Neural cell (in vitro differentiated cells): ENCODE results near the gene CXCL6. TPM values are rescaled to one million over a fixed set of nuclear protein-coding genes. Genes with fewer than 3 reads are reported as not detected.

Experiments
- H2AFZ ChIP-seq: fragments of 200-600, 300-800 bp; sonication (generic), shearing (Covaris generic); 2 replicates; pipeline ENCODE4 v1.6.0; 2014; ENCODE audit warnings: low read depth, mild to moderate bottlenecking, antibody characterized with exemption, low read length, moderate library complexity
- H3F3A ChIP-seq: fragments of 200-600 bp; shearing (Covaris generic); 2 replicates; pipeline ENCODE4 v1.6.1; 2016; ENCODE audit warnings: mild to moderate bottlenecking, moderate library complexity, mixed read lengths, antibody characterized with exemption, low read length; ENCODE audit not compliant: insufficient read depth, poor library complexity, severe bottlenecking
- H3K27ac ChIP-seq: fragments of 200-600, 300-800 bp; sonication (generic), shearing (Covaris generic); 2 replicates; pipeline ENCODE4 v1.5.1; 2014; ENCODE audit warnings: mild to moderate bottlenecking, low read length, moderate library complexity
- H3K27me3 ChIP-seq: fragments of 300-800, 200-600 bp; sonication (generic), shearing (Covaris generic); 2 replicates; pipeline ENCODE4 v1.6.0; 2014; ENCODE audit warnings: mild to moderate bottlenecking, low read depth, low read length, moderate library complexity; ENCODE audit not compliant: insufficient read depth
- H3K36me3 ChIP-seq: fragments of 300-800, 200-600 bp; sonication (generic), shearing (Covaris generic); 2 replicates; pipeline ENCODE4 v1.5.1; 2014; ENCODE audit warnings: mild to moderate bottlenecking, antibody characterized with exemption, low read length, moderate library complexity; ENCODE audit not compliant: insufficient read depth
- H3K4me2 ChIP-seq: fragments of 300-800, 200-600 bp; sonication (generic), shearing (Covaris generic); 2 replicates; pipeline ENCODE4 v1.6.0; 2014; ENCODE audit warnings: mild to moderate bottlenecking, low read length
- H3K4me3 ChIP-seq: fragments of 300-800, 200-600 bp; sonication (generic), shearing (Covaris generic); 2 replicates; pipeline ENCODE4 v1.5.1; 2014; ENCODE audit warnings: mild to moderate bottlenecking, low read length, moderate library complexity
- H3K79me2 ChIP-seq: fragments of 200-600 bp; shearing (Covaris generic); replicated peaks from 2 replicates; pipeline ENCODE4 v1.6.0; 2014; ENCODE audit warnings: mild to moderate bottlenecking, low read length, moderate library complexity; ENCODE audit not compliant: insufficient read depth
- H3K9ac ChIP-seq: fragments of 300-800, 200-600 bp; sonication (generic), shearing (Covaris generic); 2 replicates; pipeline ENCODE4 v1.6.1; 2016; ENCODE audit warnings: mild to moderate bottlenecking, low read length, mixed read lengths
- H3K9me2 ChIP-seq: fragments of 200-600 bp; shearing (Covaris generic); 2 replicates; pipeline ENCODE4 v1.6.1; 2016; ENCODE audit warnings: mild to moderate bottlenecking, low read length, mixed read lengths; ENCODE audit not compliant: insufficient read depth
- H3K9me3 ChIP-seq: fragments of 200-600, 300-800 bp; sonication (generic), shearing (Covaris generic); 2 replicates; pipeline ENCODE4 v1.6.1; 2016; ENCODE audit warnings: mild to moderate bottlenecking, mixed run types, low read length, moderate library complexity, mixed read lengths
- H4K20me1 ChIP-seq: fragments of 200-600 bp; shearing (Covaris generic); 2 replicates; pipeline ENCODE4 v1.6.1; 2016; ENCODE audit warnings: mild to moderate bottlenecking, mixed run types; ENCODE audit not compliant: insufficient read depth
- EP300 ChIP-seq: fragments of 450-650 bp; conservative IDR thresholded peaks from 2 replicates; pipeline ENCODE4 v1.6.1; 2014; ENCODE audit warnings: antibody characterized with exemption, mild to moderate bottlenecking, moderate library complexity; ENCODE audit not compliant: poor library complexity, severe bottlenecking
- EZH2 ChIP-seq: fragments of 200-600, 300-800 bp; shearing (Covaris generic), sonication (generic); IDR thresholded peaks from 2 replicates; pipeline ENCODE4 v1.6.1; 2014; ENCODE audit warnings: antibody characterized with exemption, low read length, borderline replicate concordance, mild to moderate bottlenecking; ENCODE audit not compliant: insufficient read depth, poor library complexity, severe bottlenecking
- MXI1 ChIP-seq: fragments of 450-650 bp; conservative IDR thresholded peaks from 2 replicates; pipeline ENCODE4 v1.6.1; 2014; ENCODE audit warnings: antibody characterized with exemption, mild to moderate bottlenecking; ENCODE audit not compliant: poor library complexity, severe bottlenecking
- POLR2AphosphoS5 ChIP-seq: IDR thresholded peaks from 2 replicates; pipeline ENCODE4 v1.6.1; 2012
- RAD21 ChIP-seq: fragments of 450-650 bp; conservative IDR thresholded peaks from 2 replicates; pipeline ENCODE4 v1.6.1; 2014; ENCODE audit warnings: antibody characterized with exemption, mild to moderate bottlenecking, moderate library complexity
- SMC3 ChIP-seq: fragments of 450-650 bp; conservative IDR thresholded peaks from 2 replicates; pipeline ENCODE4 v1.6.1; 2014; ENCODE audit warnings: antibody characterized with exemption, mild to moderate bottlenecking, moderate library complexity; ENCODE audit not compliant: poor library complexity
- TAF1 ChIP-seq: IDR thresholded peaks from 2 replicates; pipeline ENCODE4 v1.6.1; 2012; ENCODE audit warnings: low read depth
- polyA plus RNA-seq: library from polyadenylated mRNA; depleted of rRNA; stranded (reverse); fragments of >200 nt; gene quantifications from 2 replicates; pipeline ENCODE4 v1.2.3, GENCODE V29; 2014
- TF ChIP-seq, protein P1 (sequence below): fragments of 450-650 bp; IDR thresholded peaks from 2 replicates; pipeline ENCODE4 v1.5.1; 2014; ENCODE audit warnings: antibody characterized with exemption, mild to moderate bottlenecking, moderate library complexity; ENCODE audit not compliant: poor library complexity, severe bottlenecking
- TF ChIP-seq, protein P2 (sequence below): IDR thresholded peaks from 2 replicates; pipeline ENCODE4 v1.6.1; 2012; ENCODE audit warnings: borderline replicate concordance

The CXCL6 gene
- polyA plus RNA-seq, 1 donor from 2014 or later = not detected

DNA sequence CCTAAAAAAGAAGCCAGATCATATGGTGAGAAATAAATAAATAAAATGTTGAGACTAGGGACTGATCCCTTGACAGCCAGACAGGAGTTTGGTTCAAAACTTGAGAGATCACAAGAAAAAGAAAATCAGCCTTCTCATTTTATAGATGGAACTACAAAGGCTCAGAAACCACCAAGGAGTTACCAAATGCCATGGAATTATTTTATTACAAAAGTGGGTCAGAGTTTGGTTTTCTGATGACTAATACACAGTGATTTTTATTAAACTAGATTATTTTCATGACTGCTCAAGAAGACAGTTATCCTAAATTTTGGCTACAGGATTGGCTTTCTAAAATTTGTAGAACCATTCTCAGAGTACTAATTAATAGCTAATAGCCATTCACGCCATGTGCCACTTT lies 38.9 kb downstream of the CXCL6 start:
- Histone ChIP-seq H3K4me2 (no peak overlapping the region), H3F3A (no peaks in the 10 kb centered on the region), H3K9ac (no peak overlapping the region), H3K79me2 (no peaks in the 10 kb centered on the region), H3K4me3 (no peak overlapping the region), H4K20me1 (no peaks in the 10 kb centered on the region), H3K27ac (no peak overlapping the region), H3K36me3 (no peaks in the 10 kb centered on the region), H3K27me3 (peaks cover under 1% of the 10 kb centered on the region), H3K9me2 (no peaks in the 10 kb centered on the region), H2AFZ (no peak overlapping the region), H3K9me3 (no peaks in the 10 kb centered on the region)
- TF ChIP-seq RAD21 = no peak
- TF ChIP-seq, protein P1, sequence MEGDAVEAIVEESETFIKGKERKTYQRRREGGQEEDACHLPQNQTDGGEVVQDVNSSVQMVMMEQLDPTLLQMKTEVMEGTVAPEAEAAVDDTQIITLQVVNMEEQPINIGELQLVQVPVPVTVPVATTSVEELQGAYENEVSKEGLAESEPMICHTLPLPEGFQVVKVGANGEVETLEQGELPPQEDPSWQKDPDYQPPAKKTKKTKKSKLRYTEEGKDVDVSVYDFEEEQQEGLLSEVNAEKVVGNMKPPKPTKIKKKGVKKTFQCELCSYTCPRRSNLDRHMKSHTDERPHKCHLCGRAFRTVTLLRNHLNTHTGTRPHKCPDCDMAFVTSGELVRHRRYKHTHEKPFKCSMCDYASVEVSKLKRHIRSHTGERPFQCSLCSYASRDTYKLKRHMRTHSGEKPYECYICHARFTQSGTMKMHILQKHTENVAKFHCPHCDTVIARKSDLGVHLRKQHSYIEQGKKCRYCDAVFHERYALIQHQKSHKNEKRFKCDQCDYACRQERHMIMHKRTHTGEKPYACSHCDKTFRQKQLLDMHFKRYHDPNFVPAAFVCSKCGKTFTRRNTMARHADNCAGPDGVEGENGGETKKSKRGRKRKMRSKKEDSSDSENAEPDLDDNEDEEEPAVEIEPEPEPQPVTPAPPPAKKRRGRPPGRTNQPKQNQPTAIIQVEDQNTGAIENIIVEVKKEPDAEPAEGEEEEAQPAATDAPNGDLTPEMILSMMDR = no peak
- TF ChIP-seq MXI1 = no peak
- TF ChIP-seq EP300 = no peak
- TF ChIP-seq, protein P2, sequence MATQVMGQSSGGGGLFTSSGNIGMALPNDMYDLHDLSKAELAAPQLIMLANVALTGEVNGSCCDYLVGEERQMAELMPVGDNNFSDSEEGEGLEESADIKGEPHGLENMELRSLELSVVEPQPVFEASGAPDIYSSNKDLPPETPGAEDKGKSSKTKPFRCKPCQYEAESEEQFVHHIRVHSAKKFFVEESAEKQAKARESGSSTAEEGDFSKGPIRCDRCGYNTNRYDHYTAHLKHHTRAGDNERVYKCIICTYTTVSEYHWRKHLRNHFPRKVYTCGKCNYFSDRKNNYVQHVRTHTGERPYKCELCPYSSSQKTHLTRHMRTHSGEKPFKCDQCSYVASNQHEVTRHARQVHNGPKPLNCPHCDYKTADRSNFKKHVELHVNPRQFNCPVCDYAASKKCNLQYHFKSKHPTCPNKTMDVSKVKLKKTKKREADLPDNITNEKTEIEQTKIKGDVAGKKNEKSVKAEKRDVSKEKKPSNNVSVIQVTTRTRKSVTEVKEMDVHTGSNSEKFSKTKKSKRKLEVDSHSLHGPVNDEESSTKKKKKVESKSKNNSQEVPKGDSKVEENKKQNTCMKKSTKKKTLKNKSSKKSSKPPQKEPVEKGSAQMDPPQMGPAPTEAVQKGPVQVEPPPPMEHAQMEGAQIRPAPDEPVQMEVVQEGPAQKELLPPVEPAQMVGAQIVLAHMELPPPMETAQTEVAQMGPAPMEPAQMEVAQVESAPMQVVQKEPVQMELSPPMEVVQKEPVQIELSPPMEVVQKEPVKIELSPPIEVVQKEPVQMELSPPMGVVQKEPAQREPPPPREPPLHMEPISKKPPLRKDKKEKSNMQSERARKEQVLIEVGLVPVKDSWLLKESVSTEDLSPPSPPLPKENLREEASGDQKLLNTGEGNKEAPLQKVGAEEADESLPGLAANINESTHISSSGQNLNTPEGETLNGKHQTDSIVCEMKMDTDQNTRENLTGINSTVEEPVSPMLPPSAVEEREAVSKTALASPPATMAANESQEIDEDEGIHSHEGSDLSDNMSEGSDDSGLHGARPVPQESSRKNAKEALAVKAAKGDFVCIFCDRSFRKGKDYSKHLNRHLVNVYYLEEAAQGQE = no peak
- TF ChIP-seq EZH2 = no peak

DNA sequence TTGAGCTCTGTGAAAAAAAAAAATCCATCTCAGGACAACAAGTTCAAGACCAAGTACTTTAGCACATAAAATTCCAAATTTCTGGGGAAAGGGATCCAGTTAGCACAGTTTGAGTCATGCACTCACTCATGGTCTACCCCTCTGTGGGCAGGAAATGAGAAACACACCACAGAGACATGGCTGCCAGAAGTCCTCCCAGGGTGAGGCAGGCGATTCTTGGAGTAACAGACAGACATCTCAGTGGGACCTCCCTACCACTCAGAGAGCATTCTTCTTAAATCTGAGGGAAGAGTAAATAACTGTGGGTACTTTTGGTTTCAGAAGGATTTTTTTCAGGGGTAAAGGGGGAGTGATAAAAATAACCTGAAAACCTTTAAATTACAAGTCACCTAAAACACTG lies 46.8 kb downstream of the CXCL6 start:
- Histone ChIP-seq H3K4me2 (no peak overlapping the region), H3K9me3 (no peaks in the 10 kb centered on the region), H2AFZ (no peak overlapping the region), H3K79me2 (no peaks in the 10 kb centered on the region), H3K9ac (no peak overlapping the region), H3K27me3 (no peaks in the 10 kb centered on the region), H3K4me3 (no peak overlapping the region), H3K9me2 (no peaks in the 10 kb centered on the region), H3K36me3 (no peaks in the 10 kb centered on the region), H3F3A (no peaks in the 10 kb centered on the region), H3K27ac (no peak overlapping the region), H4K20me1 (no peaks in the 10 kb centered on the region)
- no peak for TF ChIP-seq SMC3
- TF ChIP-seq RAD21 = no peak
- TF ChIP-seq, protein P1 = no peak
- TF ChIP-seq TAF1 = no peak
- TF ChIP-seq EP300 = no peak
- no peak for TF ChIP-seq MXI1
- TF ChIP-seq, protein P2 = no peak
- TF ChIP-seq EZH2 = no peak
- no peak for TF ChIP-seq POLR2AphosphoS5
